Skeletal muscle tissue (tissue), 4 donors: ENCODE results near the gene SMCR8. TPM values are rescaled to one million over a fixed set of nuclear protein-coding genes. Genes with fewer than 3 reads are reported as not detected.

ENCODE experiments used
- H3K27ac ChIP-seq: one replicate; pipeline ENCODE4 v1.7.0; 2013; ENCODE audit warnings: mild to moderate bottlenecking, low read depth, low read length, inconsistent platforms
- H3K27me3 ChIP-seq, 3 donors: one replicate each; pipeline ENCODE4 v1.7.0; 2013; ENCODE audit warnings: low read length in 3 of 3; ENCODE audit not compliant: control insufficient read depth in 3 of 3, insufficient read depth in 3 of 3
- H3K36me3 ChIP-seq, 3 donors: one replicate each; pipeline ENCODE4 v1.7.0; 2013; ENCODE audit warnings: low read length in 3 of 3; ENCODE audit not compliant: control insufficient read depth in 3 of 3, insufficient read depth in 3 of 3
- H3K4me1 ChIP-seq, 3 donors: one replicate each; pipeline ENCODE4 v1.7.0; 2013; ENCODE audit warnings: low read length in 3 of 3, mild to moderate bottlenecking in 3 of 3; ENCODE audit not compliant: control insufficient read depth in 3 of 3, insufficient read depth in 3 of 3
- H3K4me3 ChIP-seq, 3 donors: one replicate each; pipeline ENCODE4 v1.7.0; 2013; ENCODE audit warnings: low read length in 3 of 3
- H3K9ac ChIP-seq, 3 donors: one replicate each; pipeline ENCODE4 v1.7.0; 2013; ENCODE audit warnings: low read length in 3 of 3, mild to moderate bottlenecking in 3 of 3, moderate library complexity in 2 of 3, low read depth in 1 of 3
- H3K9me3 ChIP-seq, 3 donors: one replicate each; pipeline ENCODE4 v1.7.0; 2013; ENCODE audit warnings: low read length in 3 of 3; ENCODE audit not compliant: control insufficient read depth in 3 of 3
- total RNA-seq: library from RNA; depleted of rRNA; stranded (reverse); fragments of >200 nt; gene quantifications from one replicate; pipeline ENCODE4 v1.2.3, GENCODE V29; 2014
- donor health status: Osteomylitis.

Gene SMCR8
- total RNA-seq = 8.9 TPM

GRCh38 chr17:18314731-18315561 lies at the start of gene SMCR8, which contains the start of gene TOP3A:
SMCR8 (plus strand) TSS chr17:18315293; CDS start chr17:18315790, 497 bp downstream.
TOP3A (minus strand) TSS chr17:18314994; CDS start chr17:18314778, 216 bp downstream.
- Histone ChIP-seq H3K9ac (peak within 1 kb of the TSS; percentile 94 to 98 (median 95)), H3K4me3 (peak within 1 kb of the TSS; percentile 97), H3K27me3 (no peaks in the 10 kb centered on the region), H3K36me3 (peaks cover 27 to 36% (median 30%) of the 10 kb centered on the region in 3 donors), H3K27ac (peak within 1 kb of the TSS; percentile 89), H3K9me3 (no peaks in the 10 kb centered on the region), H3K4me1 (peaks cover 62 to 70% (median 68%) of the 10 kb centered on the region in 3 donors)

- Histone ChIP-seq H3K4me3 (no peak overlapping the region), H3K27ac (no peak overlapping the region), H3K36me3 (peaks cover 34 to 40% (median 35%) of the 10 kb centered on the region in 3 donors), H3K9me3 (no peaks in the 10 kb centered on the region), H3K9ac (no peak overlapping the region), H3K27me3 (no peaks in the 10 kb centered on the region), H3K4me1 (peaks cover 29 to 52% (median 45%) of the 10 kb centered on the region in 3 donors)
Measured at GRCh38 chr17:18267366-18267765, 47.7 kb upstream of the SMCR8 start.

GRCh38 chr17:18267927-18268711 lies 47.0 kb upstream of the SMCR8 start:
- H3K4me1 ChIP-seq = peaks cover 22 to 45% (median 38%) of the 10 kb centered on the region in 3 donors
- H3K4me3 ChIP-seq = no peak overlapping the region
- H3K36me3 ChIP-seq = peaks cover 26 to 36% (median 33%) of the 10 kb centered on the region in 3 donors
- H3K27ac ChIP-seq = no peak overlapping the region
- H3K9ac ChIP-seq = peak overlapping the region in 2 of 3 donors; percentile 25 to 40
- H3K9me3 ChIP-seq = no peaks in the 10 kb centered on the region
- no peaks in the 10 kb centered on the region for H3K27me3 ChIP-seq

GRCh38 chr17:18270046-18270931 lies 44.8 kb upstream of the SMCR8 start:
- no peak overlapping the region for H3K27ac ChIP-seq
- H3K36me3 ChIP-seq = peaks cover 10 to 25% (median 18%) of the 10 kb centered on the region in 3 donors
- H3K4me1 ChIP-seq = peaks cover 5 to 23% (median 16%) of the 10 kb centered on the region in 3 donors
- no peak overlapping the region for H3K4me3 ChIP-seq
- H3K27me3 ChIP-seq = no peaks in the 10 kb centered on the region
- H3K9me3 ChIP-seq = no peaks in the 10 kb centered on the region
- H3K9ac ChIP-seq = peak overlapping the region in 1 of 3 donors; percentile 40

GRCh38 chr17:18277076-18277475 lies 38.0 kb upstream of the SMCR8 start:
- Histone ChIP-seq H3K4me1 (peaks cover 0 to 5% (median 3%) of the 10 kb centered on the region in 3 donors), H3K4me3 (no peak overlapping the region), H3K9me3 (no peaks in the 10 kb centered on the region), H3K27ac (no peak overlapping the region), H3K27me3 (no peaks in the 10 kb centered on the region), H3K36me3 (peaks cover 38 to 52% (median 41%) of the 10 kb centered on the region in 3 donors), H3K9ac (no peak overlapping the region)

GRCh38 chr17:18278867-18279266 lies 36.2 kb upstream of the SMCR8 start:
- peaks cover 49 to 58% (median 55%) of the 10 kb centered on the region in 3 donors for H3K36me3 ChIP-seq
- no peak overlapping the region for H3K9ac ChIP-seq
- H3K27me3 ChIP-seq = no peaks in the 10 kb centered on the region
- no peak overlapping the region for H3K4me3 ChIP-seq
- no peak overlapping the region for H3K27ac ChIP-seq
- H3K9me3 ChIP-seq = no peaks in the 10 kb centered on the region
- peaks cover 0 to 5% (median 3%) of the 10 kb centered on the region in 3 donors for H3K4me1 ChIP-seq

GRCh38 chr17:18280249-18280648 lies 34.8 kb upstream of the SMCR8 start:
- H3K36me3 ChIP-seq = peaks cover 49 to 63% (median 57%) of the 10 kb centered on the region in 3 donors
- peaks cover 0 to 5% (median 3%) of the 10 kb centered on the region in 3 donors for H3K4me1 ChIP-seq
- no peak overlapping the region for H3K9ac ChIP-seq
- no peaks in the 10 kb centered on the region for H3K9me3 ChIP-seq
- no peak overlapping the region for H3K27ac ChIP-seq
- H3K27me3 ChIP-seq = no peaks in the 10 kb centered on the region
- H3K4me3 ChIP-seq = no peak overlapping the region

- Histone ChIP-seq H3K27ac (no peak overlapping the region), H3K36me3 (peaks cover 54 to 67% (median 59%) of the 10 kb centered on the region in 3 donors), H3K9ac (no peak overlapping the region), H3K27me3 (no peaks in the 10 kb centered on the region), H3K9me3 (no peaks in the 10 kb centered on the region), H3K4me3 (no peak overlapping the region), H3K4me1 (peaks cover 0 to 5% (median 3%) of the 10 kb centered on the region in 3 donors)
Measured at GRCh38 chr17:18280766-18281371, 34.2 kb upstream of the SMCR8 start.

- Histone ChIP-seq H3K4me3 (no peak overlapping the region), H3K36me3 (peaks cover 50 to 61% (median 59%) of the 10 kb centered on the region in 3 donors), H3K9ac (no peak overlapping the region), H3K4me1 (peaks cover 0 to 5% (median 3%) of the 10 kb centered on the region in 3 donors), H3K27ac (no peak overlapping the region), H3K9me3 (no peaks in the 10 kb centered on the region), H3K27me3 (no peaks in the 10 kb centered on the region)
Measured at GRCh38 chr17:18281788-18282187, 33.3 kb upstream of the SMCR8 start.
